HG03066 (cell line): Measurements from ENCODE around the gene EXOC4.
A peak's percentile ranks its signal among the peaks of the same experiment; 100 is the strongest.

Experiments
- ATAC-seq: cut with Tn5 transposase; IDR thresholded peaks from one replicate; pipeline ENCODE4 v1.9.1; 2021; ENCODE audit warnings: low read depth; ENCODE audit not compliant: unreplicated experiment

The EXOC4 gene

GRCh38 chr7:133845005-133845404 is 592.1 kb downstream of the EXOC4 start:
- ATAC-seq = no peak

GRCh38 chr7:133846203-133846945 is 593.5 kb downstream of the EXOC4 start:
- ATAC-seq = no peak

DNA sequence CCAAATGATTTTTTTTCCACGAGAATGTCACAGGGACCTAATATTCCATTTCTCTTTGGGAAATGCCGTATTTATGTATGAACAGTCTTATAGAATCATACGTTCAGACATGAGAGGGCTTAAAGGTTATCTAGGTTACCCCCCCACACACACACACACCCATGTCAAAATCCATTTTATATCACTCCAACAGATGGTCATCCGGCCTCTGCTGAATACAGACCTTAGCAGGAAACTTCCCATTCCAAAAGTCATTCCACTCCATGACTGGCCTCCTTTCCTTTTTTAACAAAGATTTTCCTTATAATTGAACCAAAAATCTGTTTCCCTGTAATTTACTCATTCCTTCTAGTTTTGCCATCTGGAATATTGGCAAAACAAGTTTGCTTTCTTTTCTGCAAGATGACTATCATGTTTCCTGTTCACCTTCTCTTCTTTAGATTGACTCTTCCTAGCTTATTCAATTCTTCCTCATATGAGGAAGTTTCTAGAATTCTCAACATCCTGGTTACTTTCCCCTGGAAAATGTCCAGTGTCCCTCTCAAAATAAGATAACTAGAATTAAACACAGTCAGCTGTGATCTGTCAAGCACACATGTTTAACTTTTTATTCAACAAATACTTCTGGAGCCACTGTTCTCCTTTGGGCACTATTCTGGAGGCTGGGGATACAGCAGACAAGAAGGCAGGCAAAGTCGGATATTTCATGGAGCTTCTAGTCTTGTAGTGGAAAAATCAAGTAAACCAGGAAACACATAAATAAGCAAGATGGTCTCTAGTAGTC is 597.8 kb downstream of the EXOC4 start:
- no peak for ATAC-seq

DNA sequence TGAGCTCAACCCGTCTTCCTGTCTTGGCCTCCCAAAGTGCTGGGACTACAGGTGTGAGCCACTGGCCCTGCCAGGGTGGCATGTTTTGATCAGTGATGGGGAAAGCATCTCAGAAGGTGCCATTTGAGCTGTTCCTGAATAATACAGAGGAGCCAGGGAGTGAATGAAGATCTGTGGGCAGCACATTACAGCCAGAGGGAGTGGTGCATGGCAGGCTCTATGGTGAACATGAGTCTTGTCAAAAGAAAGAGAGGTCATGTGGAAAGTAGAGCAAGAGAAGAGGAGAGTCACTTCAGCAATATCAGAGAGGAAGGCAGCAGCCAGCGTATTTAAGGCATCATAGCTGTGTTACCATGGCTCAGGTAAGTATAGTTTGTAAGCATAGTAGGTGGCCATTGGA is 598.5 kb downstream of the EXOC4 start:
- ATAC-seq = no peak

DNA sequence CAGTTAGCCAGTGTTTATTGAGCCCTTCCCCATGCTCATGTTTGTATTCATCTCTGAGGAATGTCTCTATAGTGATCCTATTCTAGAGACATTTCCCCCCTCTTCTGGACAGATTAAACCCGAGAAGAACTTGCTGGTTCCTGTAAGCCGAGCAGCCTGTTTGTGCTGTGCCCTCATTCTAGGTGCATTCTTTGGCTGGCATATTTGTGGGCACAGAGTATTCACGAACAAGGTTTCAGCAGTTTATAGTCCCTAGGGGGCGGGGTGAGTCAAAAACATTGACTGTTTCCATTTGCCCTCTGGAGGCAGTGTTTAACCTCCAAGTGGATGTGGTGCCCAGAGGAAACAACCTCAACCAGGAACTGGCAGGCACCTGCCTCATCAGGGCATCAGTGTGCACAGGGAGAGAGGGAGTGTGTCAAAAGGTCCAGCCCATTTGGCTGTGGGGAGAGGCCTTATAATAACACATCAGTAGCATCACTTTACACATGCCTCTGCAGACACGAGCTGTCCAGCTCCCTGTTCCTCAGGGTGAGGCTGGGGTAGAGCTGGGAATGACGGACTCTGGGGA is 600.9 kb downstream of the EXOC4 start:
- peak; percentile 67 for ATAC-seq

GRCh38 chr7:133854739-133855138 is 601.9 kb downstream of the EXOC4 start:
- ATAC-seq = no peak

GRCh38 chr7:133857376-133858119 is 604.7 kb downstream of the EXOC4 start:
- ATAC-seq = no peak

GRCh38 chr7:133858311-133858710 is 605.4 kb downstream of the EXOC4 start:
- ATAC-seq = no peak

DNA sequence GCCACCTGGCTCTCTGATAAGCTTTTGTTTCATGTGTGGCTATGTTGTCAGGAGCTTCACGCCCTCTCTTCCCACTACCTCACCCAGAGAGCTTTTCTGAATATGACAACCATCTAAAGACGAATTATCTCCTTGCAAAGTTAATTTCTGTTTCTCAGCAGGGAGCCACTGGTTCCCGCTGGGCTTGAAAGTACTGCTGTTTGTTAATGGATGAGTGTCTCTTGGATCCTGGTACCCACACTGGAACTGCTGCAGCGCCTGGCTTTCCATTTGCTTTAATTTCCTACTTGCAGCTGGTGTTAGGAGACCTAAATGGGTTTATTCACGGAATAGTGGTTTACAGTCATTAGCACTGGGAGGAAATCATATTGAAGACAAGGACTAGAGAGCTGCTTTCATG is 606.4 kb downstream of the EXOC4 start:
- ATAC-seq = no peak

DNA sequence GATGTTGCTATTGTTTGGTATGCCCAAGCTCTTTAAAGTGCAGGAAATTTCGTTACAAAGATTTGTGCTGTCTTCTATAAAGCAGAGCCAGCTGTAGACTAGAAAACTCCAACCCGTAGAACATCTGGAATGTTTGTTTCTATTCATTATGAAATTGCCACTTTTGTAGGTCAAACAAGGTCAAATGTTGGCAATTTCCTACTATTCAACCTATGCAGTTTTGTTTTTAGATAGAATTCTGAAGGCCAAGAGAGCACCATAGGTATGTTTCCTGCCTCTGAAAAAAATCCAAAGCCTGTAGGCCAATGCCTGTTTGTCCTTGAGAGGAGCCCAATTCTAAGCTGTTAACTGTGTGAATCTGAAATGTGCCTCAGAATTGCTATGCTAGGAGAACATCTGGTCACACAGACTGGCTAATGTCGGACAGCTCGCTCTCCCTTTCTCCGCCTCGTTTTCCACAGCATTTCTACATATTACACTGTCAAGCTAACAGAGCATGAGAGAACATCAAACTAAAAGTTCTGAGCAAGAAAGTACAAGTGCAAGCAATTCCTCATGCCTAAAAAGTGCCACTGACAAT is 607.1 kb downstream of the EXOC4 start:
- ATAC-seq = no peak

GRCh38 chr7:133860628-133861335 is 607.9 kb downstream of the EXOC4 start:
- no peak for ATAC-seq

DNA sequence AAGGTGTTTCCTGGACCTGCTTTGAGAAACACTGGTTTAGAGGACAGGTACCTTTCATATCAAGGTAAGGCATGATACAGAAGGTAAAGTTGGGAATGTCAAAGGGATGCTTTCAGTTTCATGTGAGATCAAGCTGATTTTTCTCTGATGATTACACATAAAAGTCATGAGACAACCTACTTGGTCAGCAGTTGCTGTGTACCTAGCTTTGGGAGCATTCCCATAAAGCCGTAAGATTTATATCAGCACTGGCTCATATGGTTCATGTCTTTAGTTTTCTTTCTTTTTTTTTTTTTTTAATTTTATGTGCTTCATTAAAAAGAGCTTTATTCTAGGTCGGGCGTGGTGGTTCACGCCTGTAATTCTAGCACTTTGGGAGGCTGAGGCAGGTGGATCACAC is 609.0 kb downstream of the EXOC4 start:
- no peak for ATAC-seq

GRCh38 chr7:133863362-133864061 is 610.6 kb downstream of the EXOC4 start:
- ATAC-seq = no peak

- no peak for ATAC-seq
These were observed 616.7 kb downstream of the EXOC4 start for GRCh38 chr7:133869556-133869955.

DNA sequence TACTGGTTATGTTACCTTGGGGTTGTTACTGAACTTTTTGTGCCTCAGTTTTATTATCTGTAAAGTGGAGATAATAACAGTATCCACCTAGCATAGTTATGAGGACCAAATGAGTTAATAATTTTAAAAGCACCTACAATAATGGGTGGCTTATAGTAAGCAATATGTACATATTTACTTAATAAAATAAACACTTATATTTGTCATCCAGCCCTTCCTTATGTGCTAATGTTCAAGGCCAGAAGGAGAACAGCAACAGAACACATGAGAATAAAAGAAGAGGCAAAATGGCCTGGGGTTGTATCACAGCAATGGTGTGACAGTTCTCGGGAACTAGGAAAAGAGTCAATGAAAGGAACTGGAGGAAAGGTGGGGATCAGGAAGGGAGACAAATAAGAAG is 618.9 kb downstream of the EXOC4 start:
- ATAC-seq = no peak

DNA sequence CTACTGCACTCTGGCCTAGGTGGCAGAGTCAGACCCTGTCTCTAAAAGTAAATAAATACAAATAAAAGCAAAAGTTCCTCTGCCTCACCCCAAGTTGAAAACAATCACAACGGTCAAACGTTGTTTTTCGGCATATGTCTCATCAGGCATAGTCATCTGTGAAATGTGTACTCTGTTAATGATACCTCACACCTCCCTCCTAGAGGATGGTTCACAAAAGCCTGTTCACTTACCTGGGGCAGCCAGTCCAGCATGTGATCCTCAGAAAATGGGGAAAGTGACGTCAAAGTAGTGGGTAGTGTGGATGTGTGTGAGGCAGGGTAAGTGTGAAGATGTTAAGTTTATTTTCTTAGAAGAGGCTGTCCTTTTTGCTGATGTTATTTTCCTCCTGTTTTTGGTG is 620.3 kb downstream of the EXOC4 start:
- no peak for ATAC-seq

DNA sequence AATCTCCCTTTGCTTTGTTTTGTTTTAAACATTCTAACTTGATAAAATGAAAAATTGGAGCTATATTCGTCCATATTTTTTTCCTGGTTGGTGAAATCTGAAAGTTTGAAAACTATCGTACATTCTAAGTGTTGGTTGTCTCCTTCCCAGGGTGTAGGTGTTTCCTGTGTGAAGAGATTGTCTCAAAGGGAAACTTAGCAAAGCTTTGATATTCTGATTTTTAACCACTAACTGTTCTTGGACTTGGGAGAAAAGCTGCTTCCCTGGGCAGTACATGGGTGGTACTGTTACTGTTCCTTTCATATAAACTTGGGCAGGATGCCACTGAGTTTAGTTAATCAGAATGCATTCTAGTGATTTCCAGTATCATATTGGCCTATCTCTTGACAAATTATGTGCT is 620.8 kb downstream of the EXOC4 start:
- no peak for ATAC-seq

GRCh38 chr7:133883591-133883990 is 630.7 kb downstream of the EXOC4 start:
- no peak for ATAC-seq

- no peak for ATAC-seq
These were observed 632.3 kb downstream of the EXOC4 start for GRCh38 chr7:133885213-133885612.
